ENCODE results near the gene EIF4G3.
"Not testable (repeated sequence)": the region's sequence is repeated elsewhere in the genome, so short reads cannot be mapped to it uniquely, and the experiment has no call there.

GRCh38 chr1:21092545-21092944 lies 84.2 kb downstream of the EIF4G3 start:
- TF ChIP-seq, protein P1, sequence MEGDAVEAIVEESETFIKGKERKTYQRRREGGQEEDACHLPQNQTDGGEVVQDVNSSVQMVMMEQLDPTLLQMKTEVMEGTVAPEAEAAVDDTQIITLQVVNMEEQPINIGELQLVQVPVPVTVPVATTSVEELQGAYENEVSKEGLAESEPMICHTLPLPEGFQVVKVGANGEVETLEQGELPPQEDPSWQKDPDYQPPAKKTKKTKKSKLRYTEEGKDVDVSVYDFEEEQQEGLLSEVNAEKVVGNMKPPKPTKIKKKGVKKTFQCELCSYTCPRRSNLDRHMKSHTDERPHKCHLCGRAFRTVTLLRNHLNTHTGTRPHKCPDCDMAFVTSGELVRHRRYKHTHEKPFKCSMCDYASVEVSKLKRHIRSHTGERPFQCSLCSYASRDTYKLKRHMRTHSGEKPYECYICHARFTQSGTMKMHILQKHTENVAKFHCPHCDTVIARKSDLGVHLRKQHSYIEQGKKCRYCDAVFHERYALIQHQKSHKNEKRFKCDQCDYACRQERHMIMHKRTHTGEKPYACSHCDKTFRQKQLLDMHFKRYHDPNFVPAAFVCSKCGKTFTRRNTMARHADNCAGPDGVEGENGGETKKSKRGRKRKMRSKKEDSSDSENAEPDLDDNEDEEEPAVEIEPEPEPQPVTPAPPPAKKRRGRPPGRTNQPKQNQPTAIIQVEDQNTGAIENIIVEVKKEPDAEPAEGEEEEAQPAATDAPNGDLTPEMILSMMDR (IDR thresholded peaks at IDR 0.05), result not testable (repeated sequence)
- TF ChIP-seq POLR2AphosphoS5, EP300, POLR2A (IDR thresholded peaks at IDR 0.05): not testable (repeated sequence)

Data from gastroesophageal sphincter (tissue), 3 donors.